Activated CD4-positive, CD25-positive, alpha-beta regulatory T cell (primary cell): ENCODE measurements around the gene SKP2.
"Not testable (repeated sequence)": the region's sequence is repeated elsewhere in the genome, so short reads cannot be mapped to it uniquely, and the experiment has no call there.

ENCODE experiments used
- DNase-seq, 4 experiments: peaks; one replicate each; lab custom pipeline; 2025; lab: John Stamatoyannopoulos, UW

SKP2 gene

GRCh38 chr5:36156619-36157018 is 4.7 kb downstream of the SKP2 start:
- DNase-seq: no peak

- DNase-seq: no peak
Measured at GRCh38 chr5:36158144-36158543, 6.2 kb downstream of the SKP2 start.

GRCh38 chr5:36160617-36161016 is 8.7 kb downstream of the SKP2 start:
- DNase-seq: no peak

DNA sequence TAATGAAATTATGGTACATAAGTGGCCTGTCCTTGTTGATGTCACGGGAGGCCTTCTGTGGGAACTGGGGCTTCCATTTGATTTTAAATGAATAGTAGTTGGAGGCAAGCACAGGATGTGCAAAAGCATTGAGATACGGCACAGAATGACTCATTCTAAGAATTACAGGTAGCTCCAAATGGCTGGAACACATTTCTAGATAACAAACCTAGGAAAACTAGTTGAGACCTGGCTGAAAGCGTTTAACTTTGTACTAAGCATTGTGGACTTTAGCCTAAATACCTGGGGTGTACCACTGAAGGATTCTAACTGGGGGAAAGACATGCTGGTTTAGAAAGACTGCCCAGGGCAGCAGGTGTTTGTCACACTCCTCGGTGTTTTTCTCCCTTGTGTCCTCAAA is 9.4 kb downstream of the SKP2 start:
- no peak for DNase-seq

DNA sequence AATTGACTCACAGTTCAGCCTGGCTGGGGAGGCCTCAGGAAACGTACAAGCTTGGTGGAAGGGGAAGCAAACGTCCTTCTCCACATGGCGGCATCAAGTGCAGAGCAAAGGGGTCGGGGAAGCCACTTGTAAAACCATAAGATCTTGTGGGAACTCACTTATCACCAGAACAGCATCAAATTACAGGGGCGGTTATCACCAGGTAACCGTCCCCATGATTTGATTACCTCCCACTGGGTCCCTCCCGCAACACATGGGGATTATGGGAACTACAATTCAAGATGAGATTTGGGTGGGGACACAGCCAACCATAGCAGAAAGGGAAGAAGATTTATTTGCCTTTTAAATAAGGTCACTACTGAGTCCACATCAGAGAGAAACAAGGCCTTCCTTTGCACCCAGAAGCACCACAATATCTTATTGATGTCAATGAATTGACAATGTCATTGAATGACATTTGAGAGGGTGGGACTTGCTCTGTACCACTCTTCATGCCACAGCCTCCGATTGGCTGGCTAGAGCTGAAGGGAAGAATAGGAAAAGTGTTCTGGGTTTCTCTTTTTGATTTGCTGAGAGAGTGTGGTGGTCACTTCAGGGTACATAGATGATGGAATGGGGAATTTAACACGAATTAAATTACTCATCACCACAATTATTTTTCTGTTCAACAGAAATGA is 11.0 kb downstream of the SKP2 start:
- DNase-seq: no peak

GRCh38 chr5:36164461-36164860 is 12.6 kb downstream of the SKP2 start:
- no peak for DNase-seq

DNA sequence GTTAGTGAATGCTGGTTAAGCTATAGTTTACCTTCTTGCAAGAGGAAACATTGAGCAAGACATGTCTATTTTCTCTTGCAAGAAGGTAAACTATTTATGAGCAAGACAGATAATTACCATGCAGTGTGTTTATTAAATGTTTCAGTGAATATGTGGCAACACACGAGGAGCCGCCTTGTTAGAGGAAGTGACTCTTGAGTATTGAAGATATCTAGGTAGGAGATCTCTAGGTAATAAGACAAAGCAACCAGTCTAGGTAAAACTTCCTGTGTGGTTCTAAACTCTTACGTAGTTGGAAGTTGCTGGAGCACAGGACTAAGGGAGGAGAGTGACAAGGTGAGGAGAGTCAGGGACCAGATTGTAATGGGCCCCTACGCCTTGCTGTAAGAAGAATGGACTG is 16.8 kb downstream of the SKP2 start:
- DNase-seq: no peak

- DNase-seq: no peak
Measured at GRCh38 chr5:36170832-36171424, 19.0 kb downstream of the SKP2 start.

- no peak for DNase-seq
Measured at GRCh38 chr5:36172599-36172998, 20.7 kb downstream of the SKP2 start.

DNA sequence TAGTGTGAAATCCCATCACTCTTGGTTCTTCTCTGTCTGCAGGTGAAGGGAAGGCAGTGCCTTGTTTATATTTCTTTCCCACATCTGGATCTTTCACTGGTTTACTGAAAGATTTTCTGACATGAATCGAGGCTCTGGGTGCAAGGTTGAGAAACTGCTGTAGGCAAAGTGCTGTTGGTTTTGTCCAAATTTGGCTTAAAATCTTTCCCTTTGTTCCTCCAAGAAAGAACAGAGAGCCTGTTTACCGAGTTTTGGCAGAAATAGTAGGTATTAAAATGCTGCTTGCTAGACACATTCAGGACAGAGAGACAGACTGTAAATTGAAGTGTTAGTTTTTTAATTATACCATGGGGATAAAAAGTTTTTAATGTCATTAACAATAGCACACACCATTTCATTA is 21.5 kb downstream of the SKP2 start:
- DNase-seq: no peak

GRCh38 chr5:36174119-36174518 is 22.2 kb downstream of the SKP2 start:
- DNase-seq: no peak

DNA sequence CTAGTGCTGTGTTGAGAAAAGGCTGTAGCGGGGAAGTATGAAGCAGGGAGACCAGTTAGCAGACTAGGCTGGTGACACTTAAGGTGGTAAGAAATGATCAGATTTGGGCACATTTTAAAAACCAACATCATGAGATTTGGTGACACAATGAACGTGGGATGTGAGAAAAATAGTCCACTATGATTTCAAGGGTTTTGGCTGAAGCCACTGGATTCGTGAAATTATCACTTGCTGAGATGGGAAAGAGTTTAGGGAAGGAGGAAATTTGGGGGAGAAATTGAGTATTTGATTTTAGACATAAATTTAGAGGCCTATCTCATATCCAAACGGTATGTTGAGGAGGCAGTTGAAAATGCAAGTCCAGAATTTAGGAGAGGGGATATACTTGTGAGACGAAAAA is 23.1 kb downstream of the SKP2 start:
- DNase-seq: no peak

DNA sequence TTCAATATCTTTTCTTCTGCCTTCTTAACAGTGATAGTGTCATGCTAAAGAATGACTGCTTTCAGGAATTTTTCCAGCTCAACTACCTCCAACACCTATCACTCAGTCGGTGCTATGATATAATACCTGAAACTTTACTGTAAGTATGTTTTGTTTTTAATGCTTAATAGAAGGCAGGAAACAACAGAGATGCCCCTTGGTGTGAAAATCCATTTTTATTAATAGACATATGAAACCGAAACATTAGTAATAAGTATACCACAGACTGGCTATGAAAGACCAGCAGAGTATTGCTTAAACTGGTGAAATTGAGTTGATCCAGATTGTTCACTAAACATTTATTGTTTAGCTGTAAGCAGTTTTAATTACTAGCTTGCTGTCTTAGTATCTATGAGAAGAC is 25.2 kb downstream of the SKP2 start:
- DNase-seq: no peak

DNA sequence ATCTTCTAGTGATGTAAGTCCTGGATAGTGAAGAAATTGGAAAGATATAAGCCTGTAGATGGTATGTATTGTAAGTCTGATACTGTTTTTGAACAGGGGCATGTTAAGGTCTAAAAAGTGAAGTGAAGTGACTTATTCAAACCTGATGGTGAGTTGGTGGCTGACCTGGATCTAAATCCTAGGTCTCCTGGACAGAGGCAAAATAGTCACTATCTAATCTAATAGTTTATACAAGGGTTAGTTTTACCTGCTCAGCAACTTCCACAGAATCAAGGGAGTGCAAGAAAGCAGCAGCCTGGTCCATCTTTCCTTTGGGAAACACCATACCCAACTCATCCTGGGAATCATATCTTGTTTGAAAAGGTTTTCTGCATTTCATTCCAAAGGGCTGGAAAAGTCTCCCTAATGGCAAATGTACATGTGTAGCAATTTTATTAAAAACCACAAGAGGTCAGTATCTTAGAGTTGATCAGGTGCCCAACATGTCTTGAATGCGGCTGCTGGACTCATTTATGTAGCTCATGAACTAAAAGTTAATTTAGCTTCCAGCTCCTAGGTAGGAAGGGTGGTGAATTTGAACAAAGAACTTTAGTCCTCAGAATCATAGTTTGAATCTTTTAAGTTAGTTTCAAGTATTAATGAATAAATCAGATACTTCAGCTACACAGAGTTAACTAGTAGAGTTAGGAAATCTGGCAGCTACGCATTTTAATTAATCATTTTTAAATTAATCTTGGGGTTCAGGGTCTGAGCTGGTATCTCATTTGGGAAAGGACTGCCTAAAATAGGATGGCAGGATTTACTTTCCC is 26.0 kb downstream of the SKP2 start:
- no peak for DNase-seq

- no peak for DNase-seq
Measured at GRCh38 chr5:36178524-36178890, 26.6 kb downstream of the SKP2 start.

DNA sequence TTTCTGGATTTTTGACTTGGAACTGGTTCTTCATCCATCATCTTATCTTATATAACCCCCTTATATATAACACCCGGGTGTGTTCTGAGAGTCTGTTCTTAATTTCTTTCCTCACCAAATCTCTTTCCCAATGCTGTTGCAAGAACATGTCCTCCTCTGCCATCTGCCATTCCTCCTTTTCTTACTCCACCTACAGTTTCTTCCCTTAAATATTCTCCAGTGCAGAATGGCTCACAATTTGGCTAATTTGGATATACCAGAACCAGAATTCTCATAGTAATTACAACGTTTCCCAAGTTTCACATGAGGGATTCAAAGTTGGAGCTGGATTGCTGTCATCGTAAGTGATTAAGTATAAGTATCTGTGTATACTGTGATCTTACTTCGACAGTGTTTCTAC is 28.0 kb downstream of the SKP2 start:
- DNase-seq: no peak

DNA sequence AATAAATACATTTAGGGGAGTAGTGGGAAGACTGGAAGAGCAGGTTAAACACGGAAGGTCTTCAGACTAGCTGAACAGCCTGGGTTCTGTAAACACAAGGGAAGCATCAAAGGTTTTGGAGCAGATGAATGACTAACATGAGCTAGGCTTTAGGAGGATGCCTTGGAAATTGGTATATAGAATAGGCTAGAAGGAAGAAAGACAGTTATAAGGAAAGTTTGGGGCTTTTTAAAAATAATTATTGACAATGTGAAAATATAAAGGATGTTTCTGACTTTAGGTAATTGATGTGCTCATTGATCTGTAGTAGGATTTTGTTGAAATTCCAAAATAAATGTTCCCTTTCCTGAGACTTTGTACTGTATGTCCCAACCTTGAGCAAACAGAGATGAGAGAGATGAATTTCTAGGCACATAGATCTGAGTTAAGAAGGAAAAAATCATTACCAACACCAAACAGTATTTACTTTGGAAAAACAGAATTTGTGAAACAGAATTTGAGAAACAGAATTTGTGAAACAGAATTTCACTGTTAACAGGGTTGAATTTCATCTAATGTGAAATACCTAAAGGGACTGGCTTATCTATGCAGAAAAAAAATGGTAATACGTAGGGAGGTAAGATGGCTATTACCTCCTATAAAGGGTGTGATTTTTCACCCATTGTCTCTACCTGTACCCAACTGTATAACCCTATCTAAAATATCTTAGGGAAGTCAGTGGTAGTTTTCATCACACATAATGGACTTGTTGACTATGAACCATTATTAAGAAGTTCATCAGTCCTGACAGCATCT is 28.8 kb downstream of the SKP2 start:
- no peak for DNase-seq

- no peak for DNase-seq
Measured at GRCh38 chr5:36181774-36182173, 29.9 kb downstream of the SKP2 start.

DNA sequence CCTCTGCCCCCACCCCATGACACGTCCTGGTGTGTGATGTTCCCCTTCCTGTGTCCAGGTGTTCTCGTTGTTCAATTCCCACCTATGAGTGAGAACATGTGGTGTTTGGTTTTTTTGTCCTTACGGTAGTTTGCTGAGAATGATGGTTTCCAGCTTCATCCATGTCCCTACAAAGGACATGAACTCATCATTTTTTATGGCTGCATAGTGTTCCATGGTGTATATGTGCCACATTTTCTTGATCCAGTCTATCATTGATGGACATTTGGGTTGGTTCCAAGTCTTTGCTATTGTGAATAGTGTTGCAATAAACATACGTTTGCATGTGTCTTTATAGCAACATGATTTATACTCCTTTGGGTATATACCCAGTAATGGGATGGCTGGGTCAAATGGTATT is 32.5 kb downstream of the SKP2 start:
- DNase-seq: not testable (repeated sequence)

DNA sequence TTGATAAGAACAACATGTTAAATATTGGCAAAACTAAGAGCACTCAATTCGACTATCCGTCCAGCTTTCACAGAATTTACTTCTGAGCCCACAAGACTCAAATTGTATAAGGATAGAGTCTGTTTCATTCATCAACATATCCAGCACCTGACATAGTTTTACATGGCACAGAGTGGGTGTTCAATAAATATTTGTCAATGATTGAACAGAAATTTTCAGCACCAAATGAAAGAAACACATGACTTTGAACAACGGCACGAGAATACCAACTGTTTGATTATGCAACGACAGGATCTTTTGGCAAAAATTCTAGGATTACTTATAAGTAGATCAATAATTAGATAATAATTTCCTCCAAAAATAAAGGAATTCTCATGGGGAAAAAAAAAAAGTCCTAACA is 41.8 kb downstream of the SKP2 start:
- DNase-seq: no peak

- no peak for DNase-seq
Measured at GRCh38 chr5:36198281-36198680, 46.4 kb downstream of the SKP2 start.

GRCh38 chr5:36198783-36199182 is 46.9 kb downstream of the SKP2 start:
- DNase-seq: not testable (repeated sequence)

GRCh38 chr5:36199620-36200019 is 47.7 kb downstream of the SKP2 start:
- DNase-seq: no peak
